Endothelial cell of umbilical vein (primary cell): Measurements from ENCODE around the gene ARL6IP4.

Source experiments
- CTCF ChIP-seq, 2 donors: IDR thresholded peaks; 1 replicate in 1 of 2; 2 replicates in 1 of 2; pipeline ENCODE4 v1.5.1; 2011; ENCODE audit warnings: low read length in 2 of 2, mild to moderate bottlenecking in 2 of 2, moderate library complexity in 2 of 2, control low read depth in 1 of 2, inconsistent platforms in 1 of 2, low read depth in 1 of 2; ENCODE audit not compliant: insufficient read depth in 1 of 2; ENCODE audit errors: extremely low read depth in 1 of 2
- EZH2 ChIP-seq: IDR thresholded peaks from 2 replicates; pipeline ENCODE4 v1.6.1; 2012; ENCODE audit warnings: borderline replicate concordance, low read depth, mild to moderate bottlenecking, moderate library complexity, low read length, inconsistent platforms; ENCODE audit not compliant: severe bottlenecking
- MAX ChIP-seq: IDR thresholded peaks from 2 replicates; pipeline ENCODE4 v1.6.1; 2011; ENCODE audit not compliant: insufficient read depth, insufficient read length
- POLR2A ChIP-seq: IDR thresholded peaks from 2 replicates; pipeline ENCODE4 v1.6.1; 2012; ENCODE audit warnings: low read depth, mild to moderate bottlenecking, control low read depth, low read length

GRCh38 chr12:122997343-122998250 lies 17.1 kb downstream of the ARL6IP4 start:
- TF ChIP-seq CTCF (IDR thresholded peaks at IDR 0.05; ENCODE audit: extremely low read depth in 1 of 2, insufficient read depth in 1 of 2, low read depth in 1 of 2, low read length in 2 of 2) (no peak), POLR2A (no peak), MAX (no peak), EZH2 (no peak)
